Naive thymus-derived CD4-positive, alpha-beta T cell (primary cell): ENCODE measurements around the gene CEP72. TPM values are rescaled to one million over a fixed set of nuclear protein-coding genes. Genes with fewer than 3 reads are reported as not detected.

ENCODE experiments used
- ATAC-seq: fragments of 150-1000 bp; cut with Tn5 transposase; 2 replicates; pipeline ENCODE4 v1.10.0; 2021; ENCODE audit warnings: mild to moderate bottlenecking, moderate library complexity
- CTCF ChIA-PET: fragments of 350-600 bp; sonication (Branson Sonifier 250); formaldehyde crosslinking; loops from one replicate; lab custom pipeline; 2021; ENCODE audit warnings: antibody characterized with exemption; lab: Charles Lee
- POLR2A ChIA-PET: fragments of 350-600 bp; sonication (Branson Sonifier 250); formaldehyde crosslinking; loops from one replicate; lab custom pipeline; 2021; ENCODE audit warnings: antibody characterized with exemption, inconsistent platforms; lab: Charles Lee
- DNase-seq, 9 donors: peaks; one replicate each; pipeline versions ENCODE4 v3.0.0 to v3.0.0-alpha.2; 2020 to 2022; ENCODE audit warnings: mixed read lengths in 1 of 9
- H3K27ac ChIP-seq: one replicate; pipeline ENCODE4 v1.7.0; 2013; ENCODE audit warnings: mild to moderate bottlenecking, low read depth, low read length, moderate library complexity
- H3K27me3 ChIP-seq, 2 donors: one replicate each; pipeline ENCODE4 v1.7.0; 2013; ENCODE audit warnings: low read length in 2 of 2, mild to moderate bottlenecking in 2 of 2, moderate library complexity in 2 of 2; ENCODE audit not compliant: control insufficient read depth in 2 of 2, insufficient read depth in 2 of 2
- H3K36me3 ChIP-seq, 3 experiments: 1 replicate in 2 of 3; 2 replicates in 1 of 3; pipeline ENCODE4 v1.7.0; 2013; ENCODE audit warnings: low read length in 3 of 3, mild to moderate bottlenecking in 3 of 3, moderate library complexity in 1 of 3; ENCODE audit not compliant: insufficient read depth in 3 of 3, control insufficient read depth in 2 of 3
- H3K4me1 ChIP-seq, 2 donors: one replicate each; pipeline ENCODE4 v1.7.0; 2013; ENCODE audit warnings: low read length in 2 of 2, mild to moderate bottlenecking in 2 of 2, moderate library complexity in 1 of 2; ENCODE audit not compliant: control insufficient read depth in 2 of 2, insufficient read depth in 2 of 2
- H3K4me3 ChIP-seq: 2 replicates; pipeline ENCODE4 v1.7.0; 2013; ENCODE audit warnings: mild to moderate bottlenecking, low read length
- H3K9me3 ChIP-seq, 3 experiments: 1 replicate in 2 of 3; 2 replicates in 1 of 3; pipeline ENCODE4 v1.7.0; 2013; ENCODE audit warnings: low read length in 3 of 3; ENCODE audit not compliant: control insufficient read depth in 2 of 3
- H3K27ac Mint-ChIP-seq, 9 donors: one replicate each; pipeline ENCODE4 v1.8.0; 2020 to 2022; ENCODE audit warnings: mixed read lengths in 9 of 9, mild to moderate bottlenecking in 8 of 9, moderate library complexity in 5 of 9, inconsistent platforms in 2 of 9
- H3K27me3 Mint-ChIP-seq, 5 donors: one replicate each; pipeline ENCODE4 v1.8.0; 2021 to 2022; ENCODE audit warnings: mixed read lengths in 5 of 5, mild to moderate bottlenecking in 1 of 5
- H3K36me3 Mint-ChIP-seq, 5 donors: one replicate each; pipeline ENCODE4 v1.8.0; 2020 to 2022; ENCODE audit warnings: mixed read lengths in 5 of 5, mild to moderate bottlenecking in 3 of 5, inconsistent platforms in 1 of 5
- H3K4me1 Mint-ChIP-seq, 7 donors: one replicate each; pipeline ENCODE4 v1.8.0; 2020 to 2022; ENCODE audit warnings: mixed read lengths in 7 of 7, mild to moderate bottlenecking in 3 of 7, inconsistent platforms in 1 of 7
- H3K4me3 Mint-ChIP-seq, 10 donors: one replicate each; pipeline ENCODE4 v1.8.0; 2020 to 2022; ENCODE audit warnings: mild to moderate bottlenecking in 10 of 10, mixed read lengths in 10 of 10, moderate library complexity in 6 of 10, inconsistent platforms in 2 of 10
- H3K9me3 Mint-ChIP-seq, 11 donors: one replicate each; pipeline ENCODE4 v1.8.0; 2020 to 2022; ENCODE audit warnings: mixed read lengths in 11 of 11, mild to moderate bottlenecking in 4 of 11, inconsistent platforms in 1 of 11, moderate library complexity in 1 of 11
- intact Hi-C, 2 donors: fragments of 100-400 bp; cut with micrococcal nuclease; formaldehyde crosslinking; loops; one replicate each; pipeline ENCODE4 v1.15.1; 2023
- polyA plus RNA-seq, 2 donors: library from polyadenylated mRNA; unstranded; fragments of 300-500 nt; fragmentation: Illumina TruSeq; gene quantifications; one replicate each; pipeline ENCODE4 v1.2.3, GENCODE V29; 2021
- total RNA-seq, 6 experiments: library from RNA in 5 of 6; stranded (reverse) in 5 of 6; gene quantifications; 1 replicate in 5 of 6; 2 replicates in 1 of 6; pipeline ENCODE4 v1.2.3 and lab custom pipeline; 2021 to 2026

Gene CEP72
- total and polyA plus RNA-seq, 7 experiments from 2014 or later, result 6.0 to 33.8 (median 16.4) TPM

GRCh38 chr5:597871-598563 is 14.1 kb upstream of the CEP72 start:
- no peaks in the 10 kb centered on the region for H3K36me3 ChIP-seq
- DNase-seq, result no peak
- peak overlapping the region in 2 of 10 donors; percentile 4 to 8 for H3K4me3 Mint-ChIP-seq
- intact Hi-C loops, result no loop called here
- H3K9me3 Mint-ChIP-seq, result peaks cover 0 to 3% (median 0%) of the 10 kb centered on the region in 11 donors
- H3K27ac Mint-ChIP-seq, result no peak overlapping the region
- no peak overlapping the region for H3K27ac ChIP-seq
- peaks cover 3 to 11% (median 5%) of the 10 kb centered on the region in 7 donors for H3K4me1 Mint-ChIP-seq
- H3K9me3 ChIP-seq, result no peaks in the 10 kb centered on the region
- no peaks in the 10 kb centered on the region for H3K36me3 Mint-ChIP-seq
- peaks cover 12 to 53% (median 34%) of the 10 kb centered on the region in 5 donors for H3K27me3 Mint-ChIP-seq
- CTCF ChIA-PET, result no interaction called here
- H3K4me3 ChIP-seq, result no peak overlapping the region
- peaks cover 0 to 3% of the 10 kb centered on the region in 2 donors for H3K27me3 ChIP-seq
- H3K4me1 ChIP-seq, result no peaks in the 10 kb centered on the region
- no peak for ATAC-seq
- POLR2A ChIA-PET, result no interaction called here

GRCh38 chr5:598564-598890 is 13.6 kb upstream of the CEP72 start:
- ChIA-PET CTCF (no interaction called here), POLR2A (no interaction called here)
- H3K4me3 Mint-ChIP-seq, result peak overlapping the region in 2 of 10 donors; percentile 4 to 8
- H3K4me1 Mint-ChIP-seq, result peaks cover 3 to 11% (median 5%) of the 10 kb centered on the region in 7 donors
- H3K27ac ChIP-seq, result no peak overlapping the region
- H3K9me3 Mint-ChIP-seq, result peaks cover 0 to 3% (median 0%) of the 10 kb centered on the region in 11 donors
- no peaks in the 10 kb centered on the region for H3K4me1 ChIP-seq
- H3K27me3 ChIP-seq, result peaks cover 0 to under 1% of the 10 kb centered on the region in 2 donors
- H3K9me3 ChIP-seq, result no peaks in the 10 kb centered on the region
- no peaks in the 10 kb centered on the region for H3K36me3 ChIP-seq
- no peak overlapping the region for H3K4me3 ChIP-seq
- DNase-seq, result no peak
- intact Hi-C loops, result no loop called here
- no peak for ATAC-seq
- no peaks in the 10 kb centered on the region for H3K36me3 Mint-ChIP-seq
- no peak overlapping the region for H3K27ac Mint-ChIP-seq
- peaks cover 12 to 53% (median 34%) of the 10 kb centered on the region in 5 donors for H3K27me3 Mint-ChIP-seq

GRCh38 chr5:600886-601541 is 11.1 kb upstream of the CEP72 start:
- Mint-ChIP-seq H3K27ac (no peak overlapping the region), H3K9me3 (peaks cover 0 to 3% (median 0%) of the 10 kb centered on the region in 11 donors), H3K4me3 (no peak overlapping the region), H3K27me3 (peaks cover 6 to 36% (median 27%) of the 10 kb centered on the region in 5 donors), H3K4me1 (peaks cover 3 to 11% (median 5%) of the 10 kb centered on the region in 7 donors), H3K36me3 (no peaks in the 10 kb centered on the region)
- DNase-seq (no peak), ATAC-seq (no peak)
- ChIA-PET POLR2A (no interaction called here), CTCF (no interaction called here)
- Histone ChIP-seq H3K4me1 (no peaks in the 10 kb centered on the region), H3K4me3 (no peak overlapping the region), H3K27me3 (no peaks in the 10 kb centered on the region), H3K27ac (no peak overlapping the region), H3K36me3 (no peaks in the 10 kb centered on the region), H3K9me3 (no peaks in the 10 kb centered on the region)
- intact Hi-C loops, result no loop called here

- CTCF ChIA-PET, result no interaction called here
- no peak overlapping the region for H3K27ac Mint-ChIP-seq
- POLR2A ChIA-PET, result no interaction called here
- DNase-seq (no peak), ATAC-seq (no peak)
- H3K27ac ChIP-seq, result no peak overlapping the region
- H3K4me1 Mint-ChIP-seq, result peaks cover 3 to 11% (median 5%) of the 10 kb centered on the region in 7 donors
- no peaks in the 10 kb centered on the region for H3K4me1 ChIP-seq
- no peaks in the 10 kb centered on the region for H3K9me3 ChIP-seq
- peaks cover 0 to 3% (median 0%) of the 10 kb centered on the region in 11 donors for H3K9me3 Mint-ChIP-seq
- H3K27me3 ChIP-seq, result no peaks in the 10 kb centered on the region
- H3K36me3 Mint-ChIP-seq, result no peaks in the 10 kb centered on the region
- H3K4me3 Mint-ChIP-seq, result peak overlapping the region in 1 of 10 donors; percentile 18
- H3K27me3 Mint-ChIP-seq, result peaks cover 6 to 38% (median 28%) of the 10 kb centered on the region in 5 donors
- intact Hi-C loops, result no loop called here
- H3K4me3 ChIP-seq, result no peak overlapping the region
- no peaks in the 10 kb centered on the region for H3K36me3 ChIP-seq
Measured at GRCh38 chr5:601771-602465, 10.2 kb upstream of the CEP72 start.

GRCh38 chr5:602466-603035 is 9.6 kb upstream of the CEP72 start:
- Histone ChIP-seq H3K36me3 (no peaks in the 10 kb centered on the region), H3K9me3 (no peaks in the 10 kb centered on the region), H3K4me3 (no peak overlapping the region), H3K27ac (no peak overlapping the region), H3K4me1 (no peaks in the 10 kb centered on the region), H3K27me3 (no peaks in the 10 kb centered on the region)
- H3K9me3 Mint-ChIP-seq, result peaks cover 0 to 3% (median 0%) of the 10 kb centered on the region in 11 donors
- H3K4me1 Mint-ChIP-seq, result peaks cover 5 to 17% (median 10%) of the 10 kb centered on the region in 7 donors
- peak overlapping the region in 1 of 10 donors; percentile 18 for H3K4me3 Mint-ChIP-seq
- H3K27me3 Mint-ChIP-seq, result peaks cover 6 to 42% (median 33%) of the 10 kb centered on the region in 5 donors
- H3K36me3 Mint-ChIP-seq, result no peaks in the 10 kb centered on the region
- CTCF ChIA-PET, result no interaction called here
- no peak for DNase-seq
- H3K27ac Mint-ChIP-seq, result peak overlapping the region in 1 of 9 donors; percentile 45
- intact Hi-C loops, result no loop called here
- ATAC-seq, result no peak
- POLR2A ChIA-PET, result no interaction called here

GRCh38 chr5:603081-603998 is 8.8 kb upstream of the CEP72 start:
- H3K36me3 ChIP-seq, result no peaks in the 10 kb centered on the region
- Mint-ChIP-seq H3K4me3 (no peak overlapping the region), H3K27ac (no peak overlapping the region), H3K9me3 (peaks cover 0 to 3% (median 0%) of the 10 kb centered on the region in 11 donors), H3K27me3 (peaks cover 4 to 38% (median 29%) of the 10 kb centered on the region in 5 donors), H3K4me1 (peaks cover 7 to 17% (median 11%) of the 10 kb centered on the region in 7 donors), H3K36me3 (no peaks in the 10 kb centered on the region)
- ATAC-seq (no peak), DNase-seq (no peak)
- no peaks in the 10 kb centered on the region for H3K9me3 ChIP-seq
- H3K4me3 ChIP-seq, result no peak overlapping the region
- intact Hi-C loops, result no loop called here
- ChIA-PET CTCF (no interaction called here), POLR2A (no interaction called here)
- H3K4me1 ChIP-seq, result no peaks in the 10 kb centered on the region
- no peaks in the 10 kb centered on the region for H3K27me3 ChIP-seq
- no peak overlapping the region for H3K27ac ChIP-seq
